ENCODE data around the gene SURF2.
"Not testable (repeated sequence)": the region's sequence is repeated elsewhere in the genome, so short reads cannot be mapped to it uniquely, and the experiment has no call there.

Gene SURF2

GRCh38 chr9:133356391-133357091 is at the start of gene SURF2, which contains the start of gene SURF1:
TSS of gene SURF2 (plus strand) at chr9:133356550. CDS start at chr9:133356593, 43 bp downstream.
TSS of gene SURF1 (minus strand) at chr9:133356487. CDS start at chr9:133356453, 34 bp downstream.
- peak; percentile 86 for DNase-seq (ENCODE audit: low read depth)

- no peak for DNase-seq (ENCODE audit: low read depth)
Observed at GRCh38 chr9:133307301-133307700, 49.0 kb upstream of the SURF2 start.

GRCh38 chr9:133309608-133310007 is 46.7 kb upstream of the SURF2 start:
- no peak for DNase-seq (ENCODE audit: low read depth)

- DNase-seq (ENCODE audit: low read depth): no peak
Observed at GRCh38 chr9:133315997-133316396, 40.4 kb upstream of the SURF2 start.

GRCh38 chr9:133317551-133317950 is 38.8 kb upstream of the SURF2 start:
- DNase-seq (ENCODE audit: low read depth): not testable (repeated sequence)

GRCh38 chr9:133320421-133320881 is 35.9 kb upstream of the SURF2 start:
- no peak for DNase-seq (ENCODE audit: low read depth)

GRCh38 chr9:133321411-133321935 is 34.9 kb upstream of the SURF2 start:
- no peak for DNase-seq (ENCODE audit: low read depth)

GRCh38 chr9:133322701-133323100 is 33.6 kb upstream of the SURF2 start:
- no peak for DNase-seq (ENCODE audit: low read depth)

- DNase-seq (ENCODE audit: low read depth): no peak
Observed at GRCh38 chr9:133323211-133323610, 33.1 kb upstream of the SURF2 start.

GRCh38 chr9:133323991-133324703 is 32.2 kb upstream of the SURF2 start:
- no peak for DNase-seq (ENCODE audit: low read depth)

GRCh38 chr9:133327021-133327420 is 29.3 kb upstream of the SURF2 start:
- DNase-seq (ENCODE audit: low read depth): not testable (repeated sequence)

- DNase-seq (ENCODE audit: low read depth): no peak
Observed at GRCh38 chr9:133327834-133328484, 28.4 kb upstream of the SURF2 start.

- DNase-seq (ENCODE audit: low read depth): not testable (repeated sequence)
Observed at GRCh38 chr9:133329306-133330156, 26.8 kb upstream of the SURF2 start.

- DNase-seq (ENCODE audit: low read depth): no peak
Observed at GRCh38 chr9:133331221-133331620, 25.1 kb upstream of the SURF2 start.

- no peak for DNase-seq (ENCODE audit: low read depth)
Observed at GRCh38 chr9:133331641-133332380, 24.5 kb upstream of the SURF2 start.

GRCh38 chr9:133332381-133332730 is 24.0 kb upstream of the SURF2 start:
- no peak for DNase-seq (ENCODE audit: low read depth)

GRCh38 chr9:133333011-133333410 is 23.3 kb upstream of the SURF2 start:
- DNase-seq (ENCODE audit: low read depth): no peak

GRCh38 chr9:133333566-133333965 is 22.8 kb upstream of the SURF2 start:
- DNase-seq (ENCODE audit: low read depth): no peak

GRCh38 chr9:133334161-133334560 is 22.2 kb upstream of the SURF2 start:
- no peak for DNase-seq (ENCODE audit: low read depth)

GRCh38 chr9:133334888-133335287 is 21.5 kb upstream of the SURF2 start:
- not testable (repeated sequence) for DNase-seq (ENCODE audit: low read depth)

Measured in activated T-helper 1 cell treated with Interleukin-2 at 50 U/mL for 16 hours (primary cell).